CD1c-positive myeloid dendritic cell (primary cell): ENCODE data around the gene ARHGEF5.
A peak's percentile ranks its signal among the peaks of the same experiment; 100 is the strongest.
"Not testable (repeated sequence)": the region's sequence is repeated elsewhere in the genome, so short reads cannot be mapped to it uniquely, and the experiment has no call there.

Experiments
- DNase-seq: peaks from one replicate; pipeline ENCODE4 v3.0.0-alpha.2; 2016; ENCODE audit errors: extremely low spot score

The ARHGEF5 gene

DNA sequence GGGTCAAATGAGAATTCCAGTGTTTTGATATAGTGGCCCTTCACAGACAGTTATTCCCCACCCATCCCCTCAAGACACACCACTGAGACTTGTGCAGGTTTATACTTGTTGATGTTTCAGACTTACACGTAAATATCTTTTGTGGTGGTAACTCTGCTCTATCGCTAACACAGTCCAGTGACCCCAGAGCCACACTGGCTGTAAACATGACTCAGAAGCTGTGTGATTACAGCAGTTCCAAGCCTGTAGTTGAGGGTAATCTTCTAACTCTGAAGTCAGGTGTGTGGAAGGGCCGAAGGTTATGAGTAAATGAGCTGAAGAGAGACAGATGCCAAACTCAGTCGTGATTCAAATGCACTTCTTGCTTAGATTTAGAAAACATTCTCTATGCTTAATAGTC lies 28.9 kb downstream of the ARHGEF5 start:
- no peak for DNase-seq

GRCh38 chr7:144384555-144385245 lies 29.5 kb downstream of the ARHGEF5 start:
- no peak for DNase-seq

DNA sequence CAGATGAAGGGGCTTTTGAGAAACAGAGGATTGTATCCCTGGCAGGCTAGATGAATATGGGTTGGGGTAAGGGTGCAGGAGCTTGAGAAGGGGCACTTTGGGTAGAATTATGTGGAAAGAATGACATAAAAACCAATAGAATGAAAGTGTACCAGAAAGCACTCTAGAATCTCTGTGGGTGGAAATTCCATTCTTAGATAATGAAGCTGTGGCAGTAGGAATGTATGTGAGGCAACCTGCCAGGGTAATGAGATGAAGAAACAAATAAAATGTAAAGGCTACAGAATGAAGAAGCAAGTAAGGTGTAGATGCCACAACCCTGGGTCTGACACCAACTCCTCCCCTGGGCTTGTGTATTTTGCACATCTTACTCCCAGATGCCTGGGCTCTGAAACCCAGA lies 31.5 kb downstream of the ARHGEF5 start:
- DNase-seq, result no peak

DNA sequence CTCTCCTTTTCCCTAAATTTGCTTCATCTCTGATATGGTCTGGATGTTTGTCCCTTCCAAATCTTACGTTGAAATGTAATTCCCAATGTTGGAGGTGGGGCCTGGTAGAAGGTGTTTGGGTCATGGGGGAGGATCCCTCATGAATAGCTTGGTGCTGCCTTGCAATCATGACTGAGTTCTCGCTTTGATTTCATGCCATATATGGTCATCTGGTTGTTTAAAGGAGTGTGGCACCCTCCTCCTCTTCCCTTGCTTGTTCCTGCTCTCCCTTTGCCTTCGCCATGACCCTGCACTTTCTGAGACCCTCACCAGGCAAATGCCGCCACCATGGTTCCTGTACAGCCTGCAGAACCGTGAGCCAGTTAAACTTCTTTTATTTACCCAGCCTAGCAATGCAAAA lies 33.7 kb downstream of the ARHGEF5 start:
- no peak for DNase-seq

DNA sequence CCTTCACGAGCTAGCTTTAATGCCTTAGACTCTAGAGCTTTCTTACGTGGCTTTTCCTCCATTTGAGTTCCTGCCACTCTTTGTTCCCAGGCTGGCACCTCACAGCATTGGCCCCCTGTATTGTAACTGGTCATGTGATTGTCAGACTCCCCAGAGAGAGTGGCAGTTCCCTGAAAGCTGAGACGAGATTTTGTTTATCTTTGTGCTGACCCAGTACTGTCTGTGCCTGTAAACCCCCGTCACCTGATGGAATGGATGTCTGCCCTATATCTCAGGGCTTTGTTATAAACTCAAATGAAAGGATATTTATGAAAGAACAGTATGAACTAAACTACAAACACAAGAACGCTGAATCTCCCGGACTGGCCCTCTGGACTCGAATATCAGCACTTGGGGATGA lies 35.3 kb downstream of the ARHGEF5 start:
- no peak for DNase-seq

GRCh38 chr7:144391014-144391413 lies 35.8 kb downstream of the ARHGEF5 start:
- DNase-seq, result no peak

DNA sequence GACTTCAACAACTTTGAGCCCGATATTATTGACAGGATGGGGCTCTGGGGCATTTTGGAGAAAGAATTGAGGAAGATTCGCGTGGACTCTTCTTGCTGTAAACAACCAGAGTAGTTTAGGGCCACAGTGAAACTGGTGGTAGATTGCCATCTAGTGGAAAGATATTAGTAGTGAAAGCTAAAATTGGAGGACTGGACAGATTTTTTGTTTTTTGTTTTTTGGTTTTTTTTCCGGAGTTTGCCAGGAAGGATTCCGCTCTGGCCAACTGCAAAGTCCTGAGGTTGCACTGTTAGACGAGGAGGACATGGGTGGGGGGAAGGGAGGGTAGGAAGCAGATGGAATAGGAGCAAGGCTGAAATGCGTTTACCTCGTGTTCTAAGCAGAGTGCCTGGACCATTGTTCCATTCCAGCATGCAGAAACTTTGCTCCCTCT lies 36.6 kb downstream of the ARHGEF5 start:
- DNase-seq, result peak; percentile 63

DNA sequence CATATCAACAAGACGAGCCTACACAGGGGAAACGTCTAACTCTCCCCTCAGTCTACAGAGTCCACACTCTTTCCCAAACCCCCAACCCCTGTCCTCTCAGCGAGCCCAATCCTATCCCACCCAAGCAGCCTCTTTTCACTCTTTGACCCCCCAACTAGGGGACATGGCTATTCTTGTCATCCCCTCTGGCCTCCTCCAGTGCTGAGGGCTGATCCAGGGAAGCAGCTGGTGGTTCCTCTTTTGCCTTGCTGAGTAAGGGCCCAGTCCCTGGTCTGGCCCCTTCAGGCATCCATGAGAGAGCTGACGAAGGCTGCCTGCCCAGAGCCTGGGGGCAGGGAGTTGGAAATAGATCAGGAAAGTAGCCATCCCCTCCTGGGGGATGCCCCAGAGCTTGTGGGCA lies 41.9 kb downstream of the ARHGEF5 start:
- no peak for DNase-seq

DNA sequence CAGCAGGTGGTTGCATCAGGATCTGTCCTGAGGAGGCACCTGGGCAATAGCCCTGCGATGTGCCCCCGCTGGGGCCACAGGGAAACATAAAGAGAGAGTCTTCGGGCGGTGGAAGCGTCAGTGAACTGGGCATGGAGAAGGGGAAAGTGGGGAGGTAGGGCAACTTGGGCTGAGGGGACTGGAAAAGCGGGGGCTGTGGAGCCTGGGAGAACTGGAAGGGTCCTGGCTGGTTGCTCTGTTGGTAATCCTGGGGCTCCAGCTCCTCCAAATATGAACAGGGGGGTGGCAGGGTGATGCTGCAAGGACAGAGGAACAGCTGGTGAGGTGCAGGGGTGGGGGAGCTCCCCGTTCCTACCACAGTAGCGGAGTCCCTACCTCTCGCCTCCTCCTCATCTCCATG lies 43.1 kb downstream of the ARHGEF5 start:
- DNase-seq, result no peak

- no peak for DNase-seq
Observed at GRCh38 chr7:144398911-144399310, 43.7 kb downstream of the ARHGEF5 start.

GRCh38 chr7:144399946-144400345 lies 44.7 kb downstream of the ARHGEF5 start:
- no peak for DNase-seq

- DNase-seq, result no peak
Observed at GRCh38 chr7:144401490-144401889, 46.3 kb downstream of the ARHGEF5 start.

- DNase-seq, result no peak
Observed at GRCh38 chr7:144403102-144403501, 47.9 kb downstream of the ARHGEF5 start.

GRCh38 chr7:144403649-144404061 lies 48.5 kb downstream of the ARHGEF5 start, which contains the start of gene NOBOX:
Gene NOBOX, minus strand, starts transcription at chr7:144403693.
- DNase-seq, result no peak

DNA sequence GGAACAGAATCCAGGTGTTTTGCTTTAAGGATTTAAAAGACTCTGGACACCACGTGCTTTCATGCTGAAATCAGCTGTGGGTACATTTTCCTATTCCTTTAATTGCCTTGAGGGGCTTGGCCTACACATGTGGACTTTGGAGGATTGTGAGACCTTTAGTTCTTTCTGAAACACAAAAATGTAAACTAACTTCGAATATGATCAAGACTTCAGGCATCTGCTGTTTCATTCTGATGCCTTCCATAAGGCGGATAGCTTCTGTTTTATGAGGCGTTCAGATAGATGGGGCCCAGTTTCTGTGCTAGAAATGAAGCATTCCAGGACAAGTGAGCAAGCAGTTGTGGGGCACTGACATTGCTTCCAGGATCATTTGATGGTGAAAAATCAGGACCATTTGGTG lies 49.7 kb downstream of the ARHGEF5 start:
- DNase-seq, result no peak

- DNase-seq, result no peak
Observed at GRCh38 chr7:144407266-144407931, 52.2 kb downstream of the ARHGEF5 start.

DNA sequence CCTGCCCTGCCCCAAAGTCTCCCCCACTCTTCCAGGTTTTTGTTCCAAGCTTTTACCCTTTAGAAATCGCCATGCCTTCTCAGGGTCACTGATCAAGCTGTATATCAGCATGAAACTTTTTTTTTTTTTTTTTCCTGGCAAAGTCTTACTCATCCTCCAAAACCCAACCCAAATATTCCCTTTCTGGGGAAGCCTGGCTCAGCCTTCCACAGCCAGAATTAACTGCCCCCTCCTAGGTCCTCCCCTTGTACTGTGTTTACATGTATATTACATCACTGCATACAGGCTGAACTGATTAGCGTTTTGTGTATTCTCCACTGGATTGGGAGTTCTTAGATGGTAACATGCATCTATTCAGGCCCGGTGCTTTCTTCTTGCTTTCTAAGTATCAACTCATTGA lies 52.9 kb downstream of the ARHGEF5 start:
- no peak for DNase-seq

DNA sequence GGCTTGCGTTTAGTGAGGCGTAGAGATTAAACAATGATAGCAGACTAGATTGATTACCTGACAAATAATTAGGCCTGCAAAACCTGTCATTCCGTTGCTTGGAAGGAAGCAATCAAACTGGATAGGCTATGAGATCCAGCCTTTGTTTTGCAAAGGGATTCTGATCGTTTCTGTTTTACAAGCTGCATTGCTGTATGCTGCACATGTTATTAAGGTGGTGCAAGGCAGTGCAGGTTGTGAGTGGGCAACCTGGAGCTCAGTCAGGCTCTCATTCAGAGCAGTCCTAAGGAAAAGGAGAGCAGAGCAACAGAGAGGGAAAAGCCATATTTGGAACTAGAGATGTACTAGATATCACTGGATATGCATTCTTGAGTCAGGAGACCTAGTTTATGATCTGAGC lies 55.2 kb downstream of the ARHGEF5 start:
- no peak for DNase-seq

DNA sequence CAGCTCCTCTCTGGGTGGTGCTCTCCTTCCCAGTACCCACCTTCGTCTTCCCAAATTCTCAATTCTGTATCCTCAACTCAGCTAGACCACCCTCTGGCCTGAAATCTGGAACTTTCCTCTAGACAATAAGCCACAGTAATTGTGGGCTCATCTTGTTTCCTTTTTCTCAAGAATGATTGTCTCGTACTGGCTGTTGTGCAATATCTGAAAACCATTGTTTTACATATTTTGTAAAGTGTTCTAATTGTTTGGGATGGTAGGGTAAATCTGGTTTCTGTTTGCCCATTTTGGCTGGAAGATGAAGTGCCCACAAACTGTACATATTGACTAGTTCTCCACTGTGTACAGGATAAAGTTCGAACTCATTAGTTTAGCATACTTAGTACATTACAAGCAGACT lies 59.6 kb downstream of the ARHGEF5 start:
- no peak for DNase-seq

- no peak for DNase-seq
Observed at GRCh38 chr7:144415858-144416257, 60.7 kb downstream of the ARHGEF5 start.

DNA sequence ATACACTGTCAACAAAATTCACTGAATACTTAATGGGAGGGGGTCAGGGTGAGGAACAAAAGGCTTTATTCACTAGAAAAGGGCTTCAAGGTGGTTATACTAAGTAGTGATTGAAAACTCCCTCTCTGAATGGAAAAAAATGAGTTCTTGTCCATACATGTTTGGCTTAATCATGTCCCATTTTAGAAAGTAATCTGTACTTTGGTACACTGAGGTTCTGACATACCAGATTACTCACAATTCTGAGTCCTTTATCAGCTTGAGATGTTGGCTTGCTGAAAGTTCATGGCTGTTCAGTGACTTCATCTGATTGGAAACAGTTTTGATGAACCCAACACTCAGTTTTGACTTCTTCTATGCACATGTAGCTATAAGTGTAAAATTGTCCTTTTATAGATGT lies 61.1 kb downstream of the ARHGEF5 start:
- DNase-seq, result no peak

DNA sequence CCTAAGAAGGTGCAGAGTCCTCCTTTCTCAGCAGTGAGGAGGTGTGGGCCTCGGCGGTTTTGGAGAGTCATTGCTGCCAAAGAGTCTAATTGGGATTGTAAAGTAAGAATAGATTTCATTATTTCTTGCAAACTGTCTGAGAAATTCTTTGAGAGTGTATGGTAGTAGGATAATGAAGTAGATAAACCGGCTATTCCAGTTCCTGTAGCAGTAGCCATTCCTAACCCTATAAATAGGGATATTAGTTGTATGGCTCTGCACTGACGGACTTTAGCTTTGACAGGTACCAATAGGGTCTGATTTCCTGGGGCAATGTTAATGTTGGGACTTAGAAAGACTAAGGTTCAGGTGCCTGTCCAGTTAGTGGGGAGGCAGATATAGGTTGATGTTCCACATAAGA lies 63.7 kb downstream of the ARHGEF5 start:
- DNase-seq, result not testable (repeated sequence)

- DNase-seq, result not testable (repeated sequence)
Observed at GRCh38 chr7:144427539-144427938, 72.3 kb downstream of the ARHGEF5 start.

DNA sequence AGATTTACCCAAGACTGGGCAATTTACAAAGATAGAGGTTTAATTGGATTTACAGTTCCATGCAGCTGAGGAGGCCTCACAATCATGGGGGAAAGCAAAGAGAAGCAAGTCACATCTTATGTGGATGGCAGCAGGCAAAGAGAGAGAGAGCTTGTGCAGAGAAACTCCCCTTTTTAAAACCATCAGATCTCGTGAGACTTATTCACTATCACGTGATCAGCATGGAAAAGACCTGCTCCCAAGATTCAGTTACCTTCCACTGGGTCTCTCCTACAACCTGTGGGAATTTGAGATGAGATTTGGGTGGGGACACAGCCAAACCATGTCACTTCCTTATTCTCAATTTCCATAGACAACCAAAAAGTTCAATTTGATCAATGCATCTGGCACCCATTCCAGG lies 73.2 kb downstream of the ARHGEF5 start:
- no peak for DNase-seq
